ENCODE results near the gene ACSM6. TPM values are rescaled to one million over a fixed set of nuclear protein-coding genes. Genes with fewer than 3 reads are reported as not detected.
A peak's percentile ranks its signal among the peaks of the same experiment; 100 is the strongest.

The ACSM6 gene
- total RNA-seq, 1 experiment from 2014 or later: not detected

DNA sequence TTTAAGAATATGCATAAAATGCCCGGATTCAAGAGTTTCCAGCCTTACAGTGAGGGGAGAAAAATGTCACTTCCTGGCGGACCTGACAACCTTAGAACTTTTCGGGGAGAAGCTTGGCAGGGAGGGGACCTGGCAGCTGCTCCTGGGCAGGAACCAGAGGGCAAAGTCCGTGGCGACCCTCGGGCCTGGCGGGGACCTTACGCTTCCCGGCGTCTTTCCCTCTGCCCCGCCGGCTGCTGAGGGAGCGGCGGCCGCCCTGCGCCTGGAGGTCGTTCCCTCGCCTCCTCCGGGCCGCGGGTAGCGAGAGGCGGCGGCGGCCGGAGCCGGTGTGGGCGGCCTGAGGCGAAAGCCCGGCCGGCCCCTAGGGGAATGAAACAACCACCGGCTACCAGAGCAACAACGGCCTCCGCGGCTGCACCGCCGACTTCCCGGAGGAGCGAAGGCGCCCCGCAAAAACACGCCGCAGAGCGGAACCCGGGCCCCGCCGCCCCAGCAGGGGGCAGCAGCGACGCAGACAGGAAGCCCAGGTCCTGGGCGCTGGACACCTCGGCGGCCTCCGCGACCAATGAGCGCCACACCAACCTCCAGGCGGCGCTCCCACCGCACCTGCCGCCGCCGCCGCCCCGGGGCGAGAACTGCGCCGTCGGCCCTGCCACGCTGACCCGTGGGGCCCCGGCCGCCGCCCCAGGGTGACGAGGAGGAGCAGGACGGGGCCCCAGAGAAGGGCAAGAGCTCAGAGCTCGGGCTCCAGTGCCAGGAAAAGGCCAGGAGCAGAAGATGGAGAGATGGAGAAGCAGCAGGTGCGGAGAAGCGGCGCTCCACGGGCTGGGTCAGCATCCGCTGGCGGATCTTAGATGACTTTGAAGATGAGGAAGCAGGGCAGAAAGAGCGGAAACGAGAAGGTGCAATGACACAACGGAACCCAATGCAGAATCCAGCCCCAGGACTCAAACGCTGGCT lies 10.5 kb upstream of the ACSM6 start (continued):
- TF ChIP-seq, protein P1, sequence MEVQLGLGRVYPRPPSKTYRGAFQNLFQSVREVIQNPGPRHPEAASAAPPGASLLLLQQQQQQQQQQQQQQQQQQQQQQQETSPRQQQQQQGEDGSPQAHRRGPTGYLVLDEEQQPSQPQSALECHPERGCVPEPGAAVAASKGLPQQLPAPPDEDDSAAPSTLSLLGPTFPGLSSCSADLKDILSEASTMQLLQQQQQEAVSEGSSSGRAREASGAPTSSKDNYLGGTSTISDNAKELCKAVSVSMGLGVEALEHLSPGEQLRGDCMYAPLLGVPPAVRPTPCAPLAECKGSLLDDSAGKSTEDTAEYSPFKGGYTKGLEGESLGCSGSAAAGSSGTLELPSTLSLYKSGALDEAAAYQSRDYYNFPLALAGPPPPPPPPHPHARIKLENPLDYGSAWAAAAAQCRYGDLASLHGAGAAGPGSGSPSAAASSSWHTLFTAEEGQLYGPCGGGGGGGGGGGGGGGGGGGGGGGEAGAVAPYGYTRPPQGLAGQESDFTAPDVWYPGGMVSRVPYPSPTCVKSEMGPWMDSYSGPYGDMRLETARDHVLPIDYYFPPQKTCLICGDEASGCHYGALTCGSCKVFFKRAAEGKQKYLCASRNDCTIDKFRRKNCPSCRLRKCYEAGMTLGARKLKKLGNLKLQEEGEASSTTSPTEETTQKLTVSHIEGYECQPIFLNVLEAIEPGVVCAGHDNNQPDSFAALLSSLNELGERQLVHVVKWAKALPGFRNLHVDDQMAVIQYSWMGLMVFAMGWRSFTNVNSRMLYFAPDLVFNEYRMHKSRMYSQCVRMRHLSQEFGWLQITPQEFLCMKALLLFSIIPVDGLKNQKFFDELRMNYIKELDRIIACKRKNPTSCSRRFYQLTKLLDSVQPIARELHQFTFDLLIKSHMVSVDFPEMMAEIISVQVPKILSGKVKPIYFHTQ (CRISPR knock-in tag; IDR thresholded peaks at IDR 0.05): no peak
- TF ChIP-seq, protein P2, sequence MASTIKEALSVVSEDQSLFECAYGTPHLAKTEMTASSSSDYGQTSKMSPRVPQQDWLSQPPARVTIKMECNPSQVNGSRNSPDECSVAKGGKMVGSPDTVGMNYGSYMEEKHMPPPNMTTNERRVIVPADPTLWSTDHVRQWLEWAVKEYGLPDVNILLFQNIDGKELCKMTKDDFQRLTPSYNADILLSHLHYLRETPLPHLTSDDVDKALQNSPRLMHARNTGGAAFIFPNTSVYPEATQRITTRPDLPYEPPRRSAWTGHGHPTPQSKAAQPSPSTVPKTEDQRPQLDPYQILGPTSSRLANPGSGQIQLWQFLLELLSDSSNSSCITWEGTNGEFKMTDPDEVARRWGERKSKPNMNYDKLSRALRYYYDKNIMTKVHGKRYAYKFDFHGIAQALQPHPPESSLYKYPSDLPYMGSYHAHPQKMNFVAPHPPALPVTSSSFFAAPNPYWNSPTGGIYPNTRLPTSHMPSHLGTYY (CRISPR knock-in tag; IDR thresholded peaks at IDR 0.05): 0 out of 2 replicates have a peak, but pooled peaks have one; percentile 63
- TF ChIP-seq, protein P3, sequence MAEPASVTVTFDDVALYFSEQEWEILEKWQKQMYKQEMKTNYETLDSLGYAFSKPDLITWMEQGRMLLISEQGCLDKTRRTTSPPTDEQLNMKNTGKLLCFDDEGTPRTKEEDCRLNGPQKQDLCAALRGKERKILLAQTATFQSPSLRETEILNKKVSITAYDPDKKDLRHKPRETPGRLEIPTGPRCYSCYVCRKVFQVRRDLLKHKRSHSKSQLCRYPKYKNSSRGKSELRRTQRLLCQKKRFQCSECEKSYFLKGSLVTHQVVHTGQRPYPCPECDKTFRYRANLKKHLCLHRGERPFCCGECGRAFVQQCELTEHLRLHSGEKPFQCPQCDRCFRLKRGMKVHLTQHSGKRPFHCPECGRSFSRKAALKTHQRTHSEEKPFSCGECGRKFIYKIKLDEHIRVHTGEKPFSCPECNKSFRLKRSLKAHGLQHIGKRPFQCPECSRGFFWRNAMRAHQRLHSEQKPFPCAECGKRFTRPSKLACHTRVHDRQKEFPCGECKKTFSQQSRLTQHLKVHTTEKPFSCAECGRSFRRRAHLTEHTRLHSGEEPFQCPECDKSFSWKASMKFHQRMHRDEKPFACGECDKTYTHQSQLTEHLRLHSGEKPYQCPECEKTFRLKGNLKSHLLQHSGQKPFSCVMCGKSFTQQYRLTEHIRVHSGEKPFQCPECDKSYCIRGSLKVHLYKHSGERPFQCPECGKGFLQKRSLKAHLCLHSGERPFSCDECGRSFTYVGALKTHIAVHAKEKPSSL (CRISPR knock-in tag; conservative IDR thresholded peaks at IDR 0.05): no peak
- TF ChIP-seq GABPB1 (CRISPR knock-in tag; IDR thresholded peaks at IDR 0.05) (no peak), TEAD1 (CRISPR knock-in tag; IDR thresholded peaks at IDR 0.05) (no peak), JUN (CRISPR knock-in tag; IDR thresholded peaks at IDR 0.05) (0 out of 2 replicates have a peak, but pooled peaks have one; percentile 9), ATF1 (CRISPR knock-in tag; IDR thresholded peaks at IDR 0.05) (no peak), NR1H2 (CRISPR knock-in tag; IDR thresholded peaks at IDR 0.05) (no peak), ESRRA (CRISPR knock-in tag; IDR thresholded peaks at IDR 0.05; ENCODE audit: borderline replicate concordance) (0 out of 2 replicates have a peak, but pooled peaks have one; percentile 42), SOX15 (CRISPR knock-in tag; IDR thresholded peaks at IDR 0.05) (no peak), ZNF219 (CRISPR knock-in tag; IDR thresholded peaks at IDR 0.05; ENCODE audit: borderline replicate concordance) (0 out of 2 replicates have a peak, but pooled peaks have one; percentile 31), FOXP1 (CRISPR knock-in tag; IDR thresholded peaks at IDR 0.05; ENCODE audit: borderline replicate concordance) (peak; percentile 77; the same call in 1 of the 2 replicates), CREM (CRISPR knock-in tag; IDR thresholded peaks at IDR 0.05) (peak; percentile 66; the same call in 1 of the 2 replicates)
- TF ChIP-seq, protein P4, sequence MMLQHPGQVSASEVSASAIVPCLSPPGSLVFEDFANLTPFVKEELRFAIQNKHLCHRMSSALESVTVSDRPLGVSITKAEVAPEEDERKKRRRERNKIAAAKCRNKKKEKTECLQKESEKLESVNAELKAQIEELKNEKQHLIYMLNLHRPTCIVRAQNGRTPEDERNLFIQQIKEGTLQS (CRISPR knock-in tag; conservative IDR thresholded peaks at IDR 0.05): no peak
- TF ChIP-seq, protein P5, sequence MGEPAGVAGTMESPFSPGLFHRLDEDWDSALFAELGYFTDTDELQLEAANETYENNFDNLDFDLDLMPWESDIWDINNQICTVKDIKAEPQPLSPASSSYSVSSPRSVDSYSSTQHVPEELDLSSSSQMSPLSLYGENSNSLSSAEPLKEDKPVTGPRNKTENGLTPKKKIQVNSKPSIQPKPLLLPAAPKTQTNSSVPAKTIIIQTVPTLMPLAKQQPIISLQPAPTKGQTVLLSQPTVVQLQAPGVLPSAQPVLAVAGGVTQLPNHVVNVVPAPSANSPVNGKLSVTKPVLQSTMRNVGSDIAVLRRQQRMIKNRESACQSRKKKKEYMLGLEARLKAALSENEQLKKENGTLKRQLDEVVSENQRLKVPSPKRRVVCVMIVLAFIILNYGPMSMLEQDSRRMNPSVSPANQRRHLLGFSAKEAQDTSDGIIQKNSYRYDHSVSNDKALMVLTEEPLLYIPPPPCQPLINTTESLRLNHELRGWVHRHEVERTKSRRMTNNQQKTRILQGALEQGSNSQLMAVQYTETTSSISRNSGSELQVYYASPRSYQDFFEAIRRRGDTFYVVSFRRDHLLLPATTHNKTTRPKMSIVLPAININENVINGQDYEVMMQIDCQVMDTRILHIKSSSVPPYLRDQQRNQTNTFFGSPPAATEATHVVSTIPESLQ (CRISPR knock-in tag; IDR thresholded peaks at IDR 0.05): no peak
- TF ChIP-seq, protein P6, sequence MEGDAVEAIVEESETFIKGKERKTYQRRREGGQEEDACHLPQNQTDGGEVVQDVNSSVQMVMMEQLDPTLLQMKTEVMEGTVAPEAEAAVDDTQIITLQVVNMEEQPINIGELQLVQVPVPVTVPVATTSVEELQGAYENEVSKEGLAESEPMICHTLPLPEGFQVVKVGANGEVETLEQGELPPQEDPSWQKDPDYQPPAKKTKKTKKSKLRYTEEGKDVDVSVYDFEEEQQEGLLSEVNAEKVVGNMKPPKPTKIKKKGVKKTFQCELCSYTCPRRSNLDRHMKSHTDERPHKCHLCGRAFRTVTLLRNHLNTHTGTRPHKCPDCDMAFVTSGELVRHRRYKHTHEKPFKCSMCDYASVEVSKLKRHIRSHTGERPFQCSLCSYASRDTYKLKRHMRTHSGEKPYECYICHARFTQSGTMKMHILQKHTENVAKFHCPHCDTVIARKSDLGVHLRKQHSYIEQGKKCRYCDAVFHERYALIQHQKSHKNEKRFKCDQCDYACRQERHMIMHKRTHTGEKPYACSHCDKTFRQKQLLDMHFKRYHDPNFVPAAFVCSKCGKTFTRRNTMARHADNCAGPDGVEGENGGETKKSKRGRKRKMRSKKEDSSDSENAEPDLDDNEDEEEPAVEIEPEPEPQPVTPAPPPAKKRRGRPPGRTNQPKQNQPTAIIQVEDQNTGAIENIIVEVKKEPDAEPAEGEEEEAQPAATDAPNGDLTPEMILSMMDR (IDR thresholded peaks at IDR 0.05): peak; percentile 81
- TF ChIP-seq, protein P7, sequence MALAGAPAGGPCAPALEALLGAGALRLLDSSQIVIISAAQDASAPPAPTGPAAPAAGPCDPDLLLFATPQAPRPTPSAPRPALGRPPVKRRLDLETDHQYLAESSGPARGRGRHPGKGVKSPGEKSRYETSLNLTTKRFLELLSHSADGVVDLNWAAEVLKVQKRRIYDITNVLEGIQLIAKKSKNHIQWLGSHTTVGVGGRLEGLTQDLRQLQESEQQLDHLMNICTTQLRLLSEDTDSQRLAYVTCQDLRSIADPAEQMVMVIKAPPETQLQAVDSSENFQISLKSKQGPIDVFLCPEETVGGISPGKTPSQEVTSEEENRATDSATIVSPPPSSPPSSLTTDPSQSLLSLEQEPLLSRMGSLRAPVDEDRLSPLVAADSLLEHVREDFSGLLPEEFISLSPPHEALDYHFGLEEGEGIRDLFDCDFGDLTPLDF (CRISPR knock-in tag; IDR thresholded peaks at IDR 0.05): 0 out of 2 replicates have a peak, but pooled peaks have one; percentile 32
- TF ChIP-seq, protein P8, sequence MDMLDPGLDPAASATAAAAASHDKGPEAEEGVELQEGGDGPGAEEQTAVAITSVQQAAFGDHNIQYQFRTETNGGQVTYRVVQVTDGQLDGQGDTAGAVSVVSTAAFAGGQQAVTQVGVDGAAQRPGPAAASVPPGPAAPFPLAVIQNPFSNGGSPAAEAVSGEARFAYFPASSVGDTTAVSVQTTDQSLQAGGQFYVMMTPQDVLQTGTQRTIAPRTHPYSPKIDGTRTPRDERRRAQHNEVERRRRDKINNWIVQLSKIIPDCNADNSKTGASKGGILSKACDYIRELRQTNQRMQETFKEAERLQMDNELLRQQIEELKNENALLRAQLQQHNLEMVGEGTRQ (CRISPR knock-in tag; IDR thresholded peaks at IDR 0.05): no peak
- TF ChIP-seq, protein P9, sequence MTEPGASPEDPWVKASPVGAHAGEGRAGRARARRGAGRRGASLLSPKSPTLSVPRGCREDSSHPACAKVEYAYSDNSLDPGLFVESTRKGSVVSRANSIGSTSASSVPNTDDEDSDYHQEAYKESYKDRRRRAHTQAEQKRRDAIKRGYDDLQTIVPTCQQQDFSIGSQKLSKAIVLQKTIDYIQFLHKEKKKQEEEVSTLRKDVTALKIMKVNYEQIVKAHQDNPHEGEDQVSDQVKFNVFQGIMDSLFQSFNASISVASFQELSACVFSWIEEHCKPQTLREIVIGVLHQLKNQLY (CRISPR knock-in tag; IDR thresholded peaks at IDR 0.05): no peak
- TF ChIP-seq, protein P10, sequence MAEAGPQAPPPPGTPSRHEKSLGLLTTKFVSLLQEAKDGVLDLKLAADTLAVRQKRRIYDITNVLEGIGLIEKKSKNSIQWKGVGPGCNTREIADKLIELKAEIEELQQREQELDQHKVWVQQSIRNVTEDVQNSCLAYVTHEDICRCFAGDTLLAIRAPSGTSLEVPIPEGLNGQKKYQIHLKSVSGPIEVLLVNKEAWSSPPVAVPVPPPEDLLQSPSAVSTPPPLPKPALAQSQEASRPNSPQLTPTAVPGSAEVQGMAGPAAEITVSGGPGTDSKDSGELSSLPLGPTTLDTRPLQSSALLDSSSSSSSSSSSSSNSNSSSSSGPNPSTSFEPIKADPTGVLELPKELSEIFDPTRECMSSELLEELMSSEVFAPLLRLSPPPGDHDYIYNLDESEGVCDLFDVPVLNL (CRISPR knock-in tag; IDR thresholded peaks at IDR 0.05; ENCODE audit: borderline replicate concordance, low read depth): no peak

Data from WTC11 (cell line).